HS-5 (cell line): ENCODE measurements around the gene ELF1.
"Not testable (repeated sequence)": the region's sequence is repeated elsewhere in the genome, so short reads cannot be mapped to it uniquely, and the experiment has no call there.

Experiments
- DNase-seq: peaks from one replicate; pipeline ENCODE4 v3.0.0-alpha.2; 2012; ENCODE audit warnings: low read depth

The ELF1 gene

GRCh38 chr13:40982772-40983171, 36.3 kb downstream of the ELF1 start:
- DNase-seq = no peak

DNA sequence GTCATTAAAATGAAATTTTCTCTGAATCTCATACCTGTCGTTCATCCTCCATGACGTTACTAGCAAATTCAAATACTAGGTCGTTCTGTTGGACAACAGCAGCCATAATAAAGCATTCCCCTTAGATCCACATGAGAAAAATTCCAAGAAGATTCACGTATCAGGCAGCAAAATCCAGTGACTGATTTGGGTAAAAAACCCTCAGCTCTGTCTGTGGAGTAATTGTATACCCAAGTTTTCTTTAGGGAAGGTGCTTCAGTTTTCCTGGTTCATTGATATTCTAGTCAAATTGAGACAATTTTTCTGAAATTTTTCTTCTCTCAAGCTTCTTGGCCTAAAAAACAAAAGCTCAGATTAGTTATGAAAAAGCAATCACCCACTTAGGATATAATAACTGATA, 37.2 kb downstream of the ELF1 start:
- DNase-seq = no peak

DNA sequence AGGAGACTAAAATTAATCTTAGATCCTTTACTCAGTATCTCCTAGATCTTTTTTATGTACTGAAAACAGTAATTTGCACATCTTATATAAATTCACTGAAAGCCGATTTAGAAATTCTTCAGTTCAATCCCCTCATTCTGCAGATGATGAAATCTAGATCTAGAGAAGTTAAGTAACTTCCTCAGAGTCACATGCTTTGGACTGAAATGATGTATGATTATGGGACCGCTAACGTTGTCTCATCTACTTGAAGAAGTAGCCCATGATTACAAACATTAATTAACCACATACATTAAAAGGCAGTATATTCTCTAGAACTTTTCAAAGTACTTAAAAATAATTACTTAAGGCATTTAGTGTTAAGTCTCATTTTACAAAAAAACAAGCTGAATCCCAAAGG, 37.8 kb downstream of the ELF1 start:
- DNase-seq = no peak

DNA sequence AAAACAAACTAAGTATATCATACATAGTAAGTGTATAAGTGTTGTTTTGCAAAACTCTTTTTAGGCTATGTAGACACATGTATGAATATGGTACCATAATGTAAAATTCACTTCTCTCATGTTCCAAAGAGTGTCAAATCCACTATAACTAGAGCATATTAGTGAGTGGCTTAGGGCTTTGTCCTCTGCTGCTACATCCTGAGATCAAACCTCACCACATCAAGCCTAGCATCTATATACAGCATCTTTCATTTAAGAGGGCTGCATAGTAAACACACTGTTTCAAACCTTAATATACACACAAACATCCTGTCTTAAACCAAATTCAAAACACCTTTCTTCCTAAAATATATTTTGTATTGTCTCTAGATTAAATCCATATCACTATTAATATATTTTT, 38.7 kb downstream of the ELF1 start:
- DNase-seq = no peak

DNA sequence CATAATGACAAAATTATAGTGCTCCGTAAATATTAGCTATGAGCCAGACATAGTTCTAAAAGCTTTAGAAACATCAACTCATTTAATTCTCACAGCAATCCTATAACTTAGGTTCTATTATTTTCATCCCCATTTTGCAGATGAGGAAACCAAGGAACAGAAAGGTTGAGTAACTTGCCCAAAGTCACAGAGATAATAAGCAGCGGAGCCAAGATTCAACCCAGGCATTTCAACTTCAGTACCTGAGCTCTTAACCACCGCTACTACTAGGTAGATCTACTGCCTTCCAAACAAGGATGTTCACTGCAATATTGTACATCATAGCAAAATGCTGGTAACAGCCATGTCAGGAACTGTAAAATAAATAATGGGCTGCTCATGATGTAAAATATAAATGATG, 39.9 kb downstream of the ELF1 start:
- no peak for DNase-seq

- DNase-seq = not testable (repeated sequence)
Measured at GRCh38 chr13:40978109-40978508, 41.0 kb downstream of the ELF1 start.

- DNase-seq = no peak
Measured at GRCh38 chr13:40975441-40975840, 43.7 kb downstream of the ELF1 start.

GRCh38 chr13:40974460-40975407, 44.4 kb downstream of the ELF1 start:
- no peak for DNase-seq

- no peak for DNase-seq
Measured at GRCh38 chr13:40973409-40973808, 45.7 kb downstream of the ELF1 start.

- no peak for DNase-seq
Measured at GRCh38 chr13:40971321-40971720, 47.8 kb downstream of the ELF1 start.

DNA sequence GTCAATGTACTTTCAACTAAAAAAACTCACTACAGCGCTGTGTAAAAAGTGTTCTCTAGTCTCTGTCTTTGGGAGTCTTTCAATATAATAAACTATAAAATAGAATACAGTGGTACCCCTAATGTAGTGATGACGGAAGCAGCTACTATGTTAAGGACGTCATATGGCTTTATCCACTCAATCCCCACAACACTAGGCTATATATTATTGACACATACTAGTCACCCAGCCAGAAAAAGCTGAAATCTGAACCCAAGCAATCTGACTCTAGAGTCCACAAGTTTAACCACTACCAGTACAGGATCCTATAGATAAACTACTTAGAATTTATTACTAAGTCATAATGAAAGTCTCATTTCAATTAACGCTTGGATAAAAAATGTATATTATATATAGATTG, 48.3 kb downstream of the ELF1 start:
- no peak for DNase-seq

GRCh38 chr13:40969169-40969901, 49.8 kb downstream of the ELF1 start:
- DNase-seq = no peak

GRCh38 chr13:40968416-40969000, 50.6 kb downstream of the ELF1 start:
- no peak for DNase-seq

- no peak for DNase-seq
Measured at GRCh38 chr13:40966298-40966697, 52.8 kb downstream of the ELF1 start.

DNA sequence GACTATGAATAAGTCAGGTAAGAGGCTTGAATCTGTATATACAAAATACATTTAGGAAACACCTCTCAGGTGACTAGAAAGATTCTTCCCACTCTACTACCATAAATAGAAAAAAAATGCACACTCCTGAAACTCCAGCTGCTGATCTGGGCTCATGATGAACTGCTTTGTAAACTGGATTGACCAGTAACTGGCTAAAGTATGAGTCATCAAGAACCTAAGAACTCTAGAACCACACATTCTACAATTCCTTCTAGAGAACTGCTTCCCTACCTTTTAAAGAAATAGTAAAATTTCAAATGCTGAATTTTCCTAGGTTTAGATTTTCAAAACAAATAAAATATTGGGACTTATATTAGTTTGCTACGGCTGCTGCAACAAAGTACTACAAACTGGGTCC, 55.2 kb downstream of the ELF1 start:
- DNase-seq = no peak

DNA sequence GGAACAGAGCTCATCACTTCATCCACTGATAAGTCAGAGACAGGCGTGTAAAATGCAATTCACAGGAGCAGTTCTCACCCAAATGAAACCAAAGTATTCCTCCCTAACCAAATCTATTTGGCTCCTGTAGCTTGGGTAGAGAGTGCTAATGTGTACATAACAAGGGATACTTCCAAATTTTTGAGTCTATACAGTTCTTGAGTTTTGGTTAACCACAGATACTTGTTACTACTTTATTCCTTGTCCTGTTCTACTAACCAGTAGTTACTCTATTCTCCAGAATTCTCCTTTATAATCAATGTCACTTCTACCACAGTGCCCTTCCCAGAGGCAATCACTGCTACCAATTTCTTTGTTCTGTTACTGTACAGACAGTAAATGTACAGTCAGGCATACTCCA, 57.3 kb downstream of the ELF1 start:
- no peak for DNase-seq

GRCh38 chr13:40961214-40961613, 57.9 kb downstream of the ELF1 start:
- no peak for DNase-seq

DNA sequence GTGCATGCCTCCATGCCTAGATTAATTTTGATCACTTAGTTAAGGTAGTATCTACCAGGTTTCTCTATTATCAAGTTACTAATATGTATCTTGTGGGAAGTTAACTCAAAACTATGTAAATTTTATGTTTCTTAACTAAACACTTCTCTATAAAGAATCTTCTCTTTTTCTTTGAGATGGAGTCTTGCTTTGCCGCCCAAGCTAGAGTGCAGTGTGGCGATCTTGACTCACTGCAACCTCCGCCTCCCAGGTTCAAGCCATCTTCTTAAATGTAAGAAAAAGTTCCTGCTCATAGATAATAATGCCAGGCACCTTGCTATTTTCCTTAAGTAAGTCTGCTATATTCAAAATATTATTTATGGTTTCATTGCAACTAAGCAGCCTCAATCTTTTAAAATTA, 58.4 kb downstream of the ELF1 start:
- no peak for DNase-seq

DNA sequence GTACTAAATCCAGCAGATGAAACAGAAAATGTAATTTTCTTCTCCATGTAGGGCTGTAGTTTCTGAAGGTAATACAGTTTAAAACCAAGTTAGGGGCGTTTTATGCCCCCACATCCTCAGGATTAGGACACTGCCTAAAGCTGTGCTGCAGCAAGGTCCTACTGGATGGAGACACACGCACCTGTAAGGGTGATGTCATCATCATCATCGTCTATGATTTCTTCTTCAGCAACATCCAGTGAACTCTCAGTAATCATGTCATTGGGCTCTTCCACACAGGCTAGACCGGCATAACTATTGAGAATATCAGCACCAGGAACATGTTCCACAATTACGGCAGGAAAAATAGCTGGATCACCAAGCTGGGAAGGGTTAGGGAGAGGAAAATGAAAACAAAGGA, 60.5 kb downstream of the ELF1 start:
- DNase-seq = no peak

DNA sequence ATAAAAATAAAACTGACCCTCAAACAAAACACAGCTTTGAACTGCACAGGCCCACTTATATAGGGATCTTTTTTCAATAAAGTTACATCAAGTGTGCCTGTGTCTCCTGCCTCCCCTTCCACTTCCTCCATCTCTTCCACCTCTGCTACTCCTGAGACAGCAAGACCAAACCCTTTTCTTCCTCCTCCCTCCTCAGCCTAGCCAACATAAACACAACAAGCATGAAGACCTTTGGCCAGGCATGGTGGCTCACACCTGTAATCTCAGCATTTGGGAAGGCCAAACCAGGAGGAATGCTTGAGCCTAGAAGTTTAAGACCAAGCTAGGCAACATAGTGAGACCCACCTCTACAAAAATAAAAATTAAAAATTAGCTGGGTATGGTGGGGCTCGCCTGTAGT, 72.6 kb downstream of the ELF1 start:
- no peak for DNase-seq

DNA sequence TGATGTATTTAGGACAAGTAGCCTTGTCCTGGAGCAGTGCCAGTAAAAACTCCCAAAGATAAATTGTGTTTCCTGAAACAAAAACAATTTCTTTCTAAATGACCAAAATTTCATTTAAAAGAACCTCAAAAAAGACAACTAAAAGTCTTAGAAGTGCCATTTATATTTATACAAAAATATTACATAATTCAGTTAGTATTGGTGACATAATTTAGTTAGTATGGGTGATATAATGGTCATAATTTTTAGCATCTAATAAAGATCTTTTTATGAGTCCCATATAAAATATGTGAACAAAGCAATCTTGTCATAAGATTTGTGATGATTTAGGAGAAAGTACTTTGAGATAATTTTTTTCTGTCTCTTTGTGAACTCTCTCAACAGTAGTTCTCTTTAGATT, 76.0 kb downstream of the ELF1 start:
- no peak for DNase-seq

- DNase-seq = no peak
Measured at GRCh38 chr13:40941581-40941980, 77.5 kb downstream of the ELF1 start.

- DNase-seq = no peak
Measured at GRCh38 chr13:40940841-40941240, 78.3 kb downstream of the ELF1 start.
